NOMO-1 treated with DMSO at 0.1 percent for 48 hours (cell line): ENCODE results near the gene VRTN.
A peak's percentile ranks its signal among the peaks of the same experiment; 100 is the strongest.

Source experiments
- DNase-seq: peaks from one replicate; lab custom pipeline; 2025; ENCODE audit not compliant: unreplicated experiment; lab: John Stamatoyannopoulos, UW

VRTN gene

DNA sequence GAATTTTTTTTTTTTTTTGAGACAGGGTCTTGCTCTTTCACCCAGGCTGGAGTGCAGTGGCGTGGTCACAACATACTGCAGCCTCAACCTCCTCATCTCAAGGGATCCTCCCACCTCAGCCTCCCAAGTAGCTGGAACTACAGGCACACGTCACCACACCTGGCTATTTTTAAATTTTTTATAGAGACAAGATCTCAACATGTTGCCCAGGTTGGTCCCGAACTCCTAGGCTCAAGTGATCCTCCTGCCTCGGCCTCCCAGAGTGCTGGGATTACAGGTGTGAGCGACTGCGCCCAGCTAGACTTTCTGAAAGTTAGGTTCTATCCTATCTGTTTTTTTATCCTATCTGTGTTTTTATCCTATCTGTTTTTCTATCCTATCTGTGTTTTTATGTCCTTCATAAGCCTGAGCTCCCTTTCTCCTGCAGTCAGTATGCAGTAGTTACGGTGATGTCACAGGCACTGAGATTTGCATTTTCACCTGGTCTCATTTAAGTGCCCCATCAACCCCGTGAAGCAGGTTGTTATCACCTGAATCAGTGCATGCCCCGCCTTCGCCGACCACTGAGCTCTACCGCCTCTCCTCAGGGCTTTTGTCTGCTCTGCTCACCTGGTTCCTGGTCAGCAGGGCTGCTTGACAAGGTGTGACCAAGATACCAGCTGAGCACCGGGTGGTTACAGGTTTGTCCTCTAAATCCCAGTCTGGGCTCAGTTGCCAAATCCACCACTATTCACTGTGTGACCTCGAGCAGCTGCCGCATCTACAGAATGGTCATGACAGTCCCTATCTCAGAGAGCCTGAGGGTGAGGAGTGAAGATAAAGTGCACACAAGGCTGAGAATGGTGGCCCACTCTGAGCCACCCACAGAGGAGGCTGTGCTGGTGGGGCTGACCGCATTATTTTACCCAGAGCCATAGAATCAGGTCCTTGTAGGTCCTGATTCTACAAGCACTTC lies 44.6 kb downstream of the VRTN start:
- no peak for DNase-seq

GRCh38 chr14:74394549-74394948 lies 46.3 kb downstream of the VRTN start:
- DNase-seq, result no peak

DNA sequence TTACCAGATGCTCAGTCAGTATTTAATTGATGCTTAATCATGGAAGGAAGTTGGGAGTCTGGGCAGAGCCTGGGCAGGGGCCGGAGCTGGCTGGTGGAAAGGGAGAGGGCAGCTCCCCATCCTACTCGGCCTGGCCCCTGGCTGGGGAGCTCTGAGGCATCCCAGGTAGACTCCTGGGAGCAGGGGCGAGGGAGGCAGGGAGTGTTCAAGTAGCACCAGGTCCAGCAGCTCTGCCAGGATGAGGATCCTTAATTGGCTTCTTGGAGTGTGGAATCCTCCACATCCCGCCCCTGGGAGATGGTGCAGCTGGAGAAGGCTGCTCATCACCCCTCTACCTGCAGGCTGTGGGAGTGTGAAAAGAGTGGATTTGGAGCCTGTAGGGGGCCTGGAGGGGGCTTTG lies 46.8 kb downstream of the VRTN start:
- DNase-seq, result no peak

DNA sequence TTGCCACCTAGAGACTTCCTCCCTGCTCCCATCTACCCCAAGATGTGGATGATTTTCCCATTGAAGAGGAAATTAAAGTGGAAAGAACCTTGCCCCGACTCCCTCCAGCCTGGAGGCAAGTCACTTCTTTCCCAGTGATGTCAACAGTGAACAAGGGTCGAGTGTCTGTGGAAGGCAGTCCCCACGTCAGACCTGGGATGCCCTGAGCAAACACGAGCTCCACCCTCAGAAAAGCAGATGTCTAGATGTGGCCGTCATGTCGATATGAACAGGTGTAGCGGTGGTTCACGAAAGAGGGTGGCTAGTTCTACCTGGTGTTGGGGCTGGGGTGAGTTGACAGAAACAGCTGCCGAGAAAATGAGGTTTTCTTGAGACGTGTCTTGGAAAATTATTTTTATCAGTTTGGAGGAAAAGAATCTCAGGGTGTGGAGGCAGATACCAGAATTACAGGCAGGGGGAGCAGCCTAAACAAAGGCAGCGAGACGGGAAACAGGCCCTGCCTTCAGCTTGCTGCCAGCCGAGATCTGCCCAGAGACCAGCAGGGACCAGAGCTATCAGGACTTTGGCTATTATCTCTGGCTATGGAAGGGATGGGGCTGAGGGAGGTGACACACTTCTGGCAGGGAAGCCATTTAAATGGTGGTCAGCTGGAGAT lies 51.9 kb downstream of the VRTN start:
- DNase-seq, result no peak

DNA sequence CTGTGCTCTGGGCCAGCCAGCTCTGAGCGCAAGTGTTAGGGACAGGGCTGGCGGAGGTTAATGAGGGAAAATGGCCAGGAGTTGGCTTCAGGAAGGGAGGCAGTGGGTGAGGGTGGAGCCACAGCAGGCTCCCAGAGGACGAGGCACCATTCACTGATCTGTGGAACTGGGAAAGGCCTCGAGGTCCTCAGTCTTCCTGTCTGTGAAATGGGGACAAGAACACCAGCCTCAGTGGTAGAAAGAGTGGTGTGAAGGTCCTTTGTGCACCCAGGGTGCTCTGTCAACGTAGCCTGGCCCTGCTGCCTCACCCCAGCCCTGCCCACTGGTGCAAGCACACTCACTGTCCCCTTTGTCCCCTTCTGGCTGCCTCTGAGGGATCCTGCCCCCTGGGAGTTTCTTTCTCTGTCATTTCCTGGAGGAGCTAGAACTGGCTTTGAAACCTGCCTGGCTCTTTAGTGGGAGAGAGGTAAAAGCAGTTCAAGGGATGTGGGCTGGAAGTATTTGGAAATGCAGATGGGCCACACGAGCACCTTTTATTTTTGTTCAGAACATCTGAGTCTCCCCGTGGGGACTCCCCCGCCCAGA lies 52.7 kb downstream of the VRTN start:
- no peak for DNase-seq

DNA sequence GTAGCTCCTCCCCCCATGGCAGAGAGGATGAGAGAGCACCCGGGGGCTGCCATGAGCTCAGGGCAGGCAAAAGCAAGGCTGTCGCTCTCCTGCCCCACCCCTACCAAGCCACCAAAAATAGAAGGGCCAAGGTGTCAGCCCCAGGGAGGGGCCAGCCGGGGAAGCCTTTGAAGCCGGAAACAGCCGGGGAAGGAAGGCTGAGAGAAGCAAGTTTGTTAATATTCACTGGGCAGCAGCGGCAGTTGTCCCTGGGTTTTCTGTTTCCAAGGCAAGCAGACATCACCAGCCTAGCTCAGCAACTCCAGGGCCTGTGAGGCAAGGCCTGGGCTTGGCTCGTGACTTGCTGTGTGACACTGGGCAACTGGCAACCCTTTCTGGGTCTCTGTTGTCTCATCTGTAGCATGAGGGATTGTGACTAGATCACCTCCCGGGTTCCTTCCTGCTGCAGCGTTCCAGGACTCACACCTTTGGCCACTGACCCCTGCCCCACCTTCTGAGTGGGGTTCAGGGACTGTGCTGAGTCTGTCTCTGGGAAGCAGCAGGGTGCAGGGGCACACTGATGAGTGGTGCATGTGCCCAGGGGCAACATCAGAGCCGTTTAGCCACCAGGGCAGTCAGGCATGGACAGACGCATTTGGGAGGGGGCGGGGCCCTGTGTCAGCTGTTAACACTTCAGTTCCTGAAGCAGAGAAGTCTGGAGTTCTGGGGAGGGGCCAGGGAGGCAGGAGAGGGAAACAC lies 53.4 kb downstream of the VRTN start:
- DNase-seq, result peak; percentile 31

DNA sequence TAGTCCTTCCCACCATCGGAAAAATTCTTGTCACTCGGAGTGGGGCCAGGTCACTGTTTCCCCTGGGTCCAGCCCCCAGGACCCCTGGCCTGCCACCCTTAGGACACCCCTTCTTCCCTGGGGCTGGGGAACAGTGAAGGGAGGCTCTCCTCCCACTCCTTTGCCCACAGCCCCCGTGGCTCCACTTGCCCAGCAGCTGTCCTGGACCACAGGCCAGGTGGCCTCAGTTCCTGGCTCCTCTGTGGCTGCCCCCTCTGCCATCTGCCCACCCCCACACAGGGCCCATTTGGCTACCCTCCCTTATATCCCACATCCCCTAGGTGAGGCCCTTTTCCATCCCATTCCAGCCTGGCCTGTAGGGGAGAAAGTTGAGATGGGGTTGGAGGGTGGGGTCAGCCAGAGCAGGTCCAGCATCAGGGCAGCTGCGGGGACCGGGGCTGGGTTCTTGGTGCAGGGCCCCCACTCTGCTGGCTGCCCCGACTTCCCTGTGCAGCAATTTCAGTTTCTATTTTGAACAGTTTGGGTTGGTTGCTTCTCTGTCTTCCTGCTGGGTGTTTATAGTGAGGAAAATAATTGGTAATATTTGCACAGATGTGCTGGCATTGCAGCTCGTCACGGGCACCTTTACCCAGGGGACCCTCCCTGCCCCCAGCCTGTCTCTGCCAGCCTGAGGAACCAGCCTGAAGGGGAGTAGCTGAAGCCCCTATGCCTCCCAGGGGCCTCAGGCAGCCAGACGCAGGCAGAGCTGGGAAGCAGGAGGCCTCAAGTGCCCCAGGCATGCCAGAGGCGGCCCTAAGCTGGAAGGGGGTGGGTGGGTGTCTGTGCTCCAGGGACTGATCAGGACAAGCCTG lies 54.4 kb downstream of the VRTN start:
- peak; percentile 16 for DNase-seq

DNA sequence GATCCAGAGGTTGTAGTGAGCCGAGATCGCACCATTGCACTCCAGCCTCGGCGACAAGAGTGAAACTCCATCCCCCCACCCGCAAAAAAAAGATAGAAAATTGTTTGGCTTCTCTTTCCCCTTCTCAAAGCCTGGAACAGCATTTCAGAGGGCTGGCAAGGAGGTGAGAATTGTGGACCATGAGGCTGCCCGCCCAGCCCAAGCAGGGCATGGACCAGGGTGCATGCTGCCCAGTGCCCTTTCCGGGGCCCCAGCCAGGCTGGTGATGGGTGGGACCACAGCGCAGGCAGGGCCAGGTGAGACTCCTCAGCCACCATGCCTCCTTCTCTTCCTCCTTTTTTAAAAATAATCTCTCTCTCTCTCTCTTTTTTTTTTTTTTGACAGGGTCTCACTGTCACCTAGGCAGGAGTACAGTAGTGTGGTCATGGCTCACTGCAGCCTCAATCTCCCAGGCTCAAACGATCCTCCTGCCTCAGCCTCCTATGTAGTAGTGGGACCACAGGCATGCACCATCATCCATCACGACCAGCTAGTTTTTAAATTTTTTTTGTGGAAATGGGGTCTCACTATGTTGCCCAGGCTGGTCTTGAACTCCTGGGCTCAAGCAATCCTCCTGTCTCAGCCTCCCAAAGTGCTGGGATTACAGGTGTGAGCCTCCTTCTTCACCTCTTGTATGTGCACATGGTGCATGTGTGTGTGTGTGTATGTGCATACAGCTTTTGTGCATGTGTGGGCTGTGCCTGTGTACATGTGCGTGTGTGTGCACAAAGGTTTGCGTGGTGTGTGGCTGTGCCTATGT lies 55.5 kb downstream of the VRTN start:
- DNase-seq, result no peak

DNA sequence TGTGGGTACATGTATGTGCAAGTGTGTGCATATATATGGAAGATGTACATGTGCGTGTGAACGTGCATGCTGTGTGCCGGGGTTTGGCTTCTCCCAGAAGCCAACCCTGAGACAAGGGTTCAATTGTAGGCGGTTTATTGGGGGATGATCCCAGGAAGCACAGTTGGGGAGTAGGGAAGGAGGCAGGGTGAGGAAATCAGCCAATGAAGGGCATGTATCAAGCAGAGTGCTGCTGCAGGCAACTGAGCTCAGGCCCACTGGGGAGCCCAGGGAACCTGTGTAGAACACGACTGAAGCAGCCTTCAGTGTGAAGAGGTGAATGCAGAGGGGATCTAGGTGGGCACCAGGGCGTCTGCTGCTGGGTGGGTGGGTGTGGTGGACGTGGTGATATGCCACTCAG lies 56.2 kb downstream of the VRTN start:
- DNase-seq, result no peak

DNA sequence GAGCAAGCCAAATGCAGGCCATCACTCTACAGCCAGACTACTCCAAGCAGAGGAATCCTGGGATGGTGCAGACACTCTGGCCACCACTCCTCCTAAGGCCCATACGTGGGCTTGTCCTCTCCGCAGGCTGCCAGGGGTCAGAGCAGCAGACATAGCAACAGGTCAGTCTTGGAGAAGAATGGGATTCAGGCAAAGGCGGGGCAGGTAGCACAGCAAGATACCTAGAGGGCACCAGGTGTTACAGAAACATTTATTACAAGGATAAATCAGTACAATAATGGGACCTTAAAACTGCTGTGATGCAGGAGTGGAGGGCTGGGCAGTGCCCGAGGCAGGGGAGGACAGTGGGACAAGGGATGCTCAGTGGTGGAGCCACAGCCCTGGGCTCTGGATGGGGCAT lies 57.4 kb downstream of the VRTN start:
- no peak for DNase-seq

DNA sequence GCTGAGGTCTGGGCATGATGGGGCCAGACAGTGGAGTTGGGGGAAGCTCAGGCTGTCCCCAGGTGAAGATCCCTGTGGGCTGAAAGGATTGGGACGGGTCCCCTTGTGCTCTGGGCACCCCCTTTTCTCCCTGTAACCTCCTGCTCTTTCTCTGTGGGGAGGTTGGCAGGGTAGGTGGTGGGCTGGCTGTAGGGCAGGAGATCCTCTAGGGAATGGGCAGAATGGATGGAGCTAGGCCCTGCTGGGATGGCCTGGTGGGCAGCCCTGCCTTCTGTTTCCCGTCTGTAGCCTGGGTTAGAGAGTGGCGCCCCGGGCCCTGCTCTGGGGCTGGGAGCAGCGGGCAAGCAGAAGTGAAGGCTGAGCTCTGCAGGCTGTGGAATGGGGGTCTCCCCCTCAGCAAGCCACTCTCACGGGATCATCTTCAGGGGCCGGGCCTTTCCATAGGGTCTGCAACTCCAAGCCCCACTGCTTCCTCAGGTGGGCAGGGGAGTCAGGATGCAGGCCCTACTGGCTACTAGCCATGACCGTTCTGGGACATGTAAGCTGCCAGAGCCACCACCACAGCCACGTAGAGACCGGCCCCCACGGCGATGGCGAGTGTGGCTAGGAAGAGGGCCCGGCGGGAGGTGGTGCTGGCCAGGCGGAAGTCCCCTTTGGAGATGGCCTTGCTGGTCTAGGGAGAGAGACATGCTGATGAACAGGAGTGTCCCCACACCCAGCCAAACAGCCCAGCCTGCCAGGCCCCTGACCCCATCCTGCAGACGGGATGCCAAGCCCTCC lies 58.9 kb downstream of the VRTN start:
- no peak for DNase-seq

- no peak for DNase-seq
Measured at GRCh38 chr14:74407801-74408154, 59.5 kb downstream of the VRTN start.

DNA sequence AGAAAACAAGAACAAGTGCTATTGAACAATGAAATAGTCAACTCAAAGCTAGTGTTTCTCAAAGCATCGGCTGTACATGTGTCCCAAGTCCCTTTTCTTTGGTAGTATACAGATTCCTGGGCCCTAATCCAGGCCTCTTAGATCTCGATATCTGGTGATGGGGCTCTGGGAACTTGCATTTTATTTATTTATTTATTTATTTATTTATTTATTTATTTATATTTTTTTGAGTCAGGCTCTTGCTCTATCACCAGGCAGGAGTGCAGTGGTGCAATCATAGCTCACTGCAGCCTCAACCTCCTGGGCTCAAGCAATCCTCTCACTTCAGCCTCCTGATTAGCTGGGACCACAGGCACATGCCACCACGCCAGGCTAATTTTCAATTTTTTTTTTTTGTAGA lies 60.6 kb downstream of the VRTN start:
- no peak for DNase-seq

DNA sequence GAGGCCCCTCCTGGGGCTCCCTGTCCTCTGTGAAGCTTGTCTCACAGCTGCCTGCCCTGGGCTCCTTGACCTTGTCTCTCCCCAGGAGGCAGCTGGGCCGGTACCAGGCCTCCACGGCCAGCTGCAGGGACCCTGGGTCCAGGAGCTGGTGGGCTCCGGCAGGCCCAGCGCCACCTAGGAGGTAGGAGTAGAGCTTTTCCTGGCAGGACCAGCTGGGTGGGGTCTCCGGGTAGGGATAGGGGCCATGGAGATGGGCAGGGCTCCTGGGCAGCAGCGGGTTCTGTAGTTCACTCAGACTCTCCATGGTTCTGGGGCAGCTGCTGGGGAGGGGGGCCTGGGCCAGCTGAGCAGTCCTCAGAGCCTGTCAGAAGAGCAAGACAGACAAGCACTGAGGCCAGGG lies 61.2 kb downstream of the VRTN start:
- no peak for DNase-seq
